GM19043 (cell line): ENCODE measurements around the gene PIM3.

Source experiments
- ATAC-seq: cut with Tn5 transposase; IDR thresholded peaks from one replicate; pipeline ENCODE4 v1.9.1; 2021; ENCODE audit warnings: low read depth; ENCODE audit not compliant: unreplicated experiment

The PIM3 gene

GRCh38 chr22:49999946-50000586 lies 39.5 kb downstream of the PIM3 start:
- no peak for ATAC-seq

- no peak for ATAC-seq
Observed at GRCh38 chr22:50000587-50001387, 40.2 kb downstream of the PIM3 start.

GRCh38 chr22:50001388-50002231 lies 41.0 kb downstream of the PIM3 start:
- ATAC-seq: no peak

GRCh38 chr22:50002791-50003190 lies 42.2 kb downstream of the PIM3 start:
- ATAC-seq: no peak

GRCh38 chr22:50004918-50005317 lies 44.3 kb downstream of the PIM3 start:
- no peak for ATAC-seq

GRCh38 chr22:50007057-50007511 lies 46.5 kb downstream of the PIM3 start:
- no peak for ATAC-seq

GRCh38 chr22:50008151-50009040 lies 47.8 kb downstream of the PIM3 start:
- ATAC-seq: no peak

- no peak for ATAC-seq
Observed at GRCh38 chr22:50009251-50009650, 48.7 kb downstream of the PIM3 start.

- no peak for ATAC-seq
Observed at GRCh38 chr22:50009765-50010675, 49.4 kb downstream of the PIM3 start.

GRCh38 chr22:50010676-50011446 lies 50.3 kb downstream of the PIM3 start:
- no peak for ATAC-seq

GRCh38 chr22:50011447-50012210 lies 51.1 kb downstream of the PIM3 start:
- ATAC-seq: no peak

- no peak for ATAC-seq
Observed at GRCh38 chr22:50012211-50013181, 51.9 kb downstream of the PIM3 start, which contains the start of gene IL17REL. TSS of gene IL17REL (minus strand) at chr22:50012765. CDS start at chr22:50012646, 119 bp downstream.
